Esophagus muscularis mucosa (tissue), 4 donors: ENCODE results near the gene AAGAB. TPM values are rescaled to one million over a fixed set of nuclear protein-coding genes. Genes with fewer than 3 reads are reported as not detected.

Experiments used
- DNase-seq: peaks from one replicate; pipeline ENCODE4 v3.0.0-alpha.2; 2017; ENCODE audit errors: extremely low spot score
- H3K27ac ChIP-seq, 4 donors: fragments of 200-600 bp; sonication (generic); replicated peaks in 1 of 4; 1 replicate in 3 of 4; 2 replicates in 1 of 4; pipeline ENCODE4 v1.5.1; 2016 to 2019; ENCODE audit warnings: mild to moderate bottlenecking in 1 of 4
- H3K27me3 ChIP-seq, 4 donors: fragments of 200-600 bp; sonication (generic); one replicate each; pipeline versions ENCODE4 v1.5.1 to v1.6.0; 2016 to 2019
- H3K36me3 ChIP-seq, 4 donors: fragments of 200-600 bp; sonication (generic); one replicate each; pipeline ENCODE4 v1.5.1; 2016 to 2019
- H3K4me1 ChIP-seq, 4 donors: fragments of 200-600 bp; sonication (generic); one replicate each; pipeline ENCODE4 v1.5.1; 2016 to 2019
- H3K4me3 ChIP-seq, 4 donors: fragments of 200-600 bp; sonication (generic); 1 replicate in 2 of 4; 2 replicates in 2 of 4; pipeline ENCODE4 v1.5.1; 2016 to 2019; ENCODE audit warnings: mild to moderate bottlenecking in 4 of 4, moderate library complexity in 1 of 4
- H3K9me3 ChIP-seq, 4 donors: fragments of 200-600 bp; sonication (generic); 1 replicate in 3 of 4; 2 replicates in 1 of 4; pipeline ENCODE4 v1.5.1; 2016 to 2019
- EP300 ChIP-seq: sonication (generic); formaldehyde crosslinking; IDR thresholded peaks from one replicate; pipeline ENCODE4 v1.6.1; 2017; ENCODE audit warnings: antibody characterized with exemption
- POLR2A ChIP-seq: fragments of 450-650 bp; IDR thresholded peaks from one replicate; pipeline ENCODE4 v1.6.1; 2017; ENCODE audit warnings: antibody characterized with exemption, moderate library complexity, mild to moderate bottlenecking, low read depth
- POLR2AphosphoS5 ChIP-seq, 2 donors: sonication (generic); formaldehyde crosslinking; IDR thresholded peaks; one replicate each; pipeline ENCODE4 v1.6.1; 2017; ENCODE audit warnings: antibody characterized with exemption in 2 of 2
- WGBS: methylation state at CpG from one replicate; pipeline ENCODE4 v1.1.5; 2018; 5-methylcytosine and 5-hydroxymethylcytosine counted together
- intact Hi-C: fragments of 100-400 bp; cut with DNase I; formaldehyde crosslinking; loops from one replicate; pipeline ENCODE4 v1.15.1; 2023
- total RNA-seq, 4 donors: library from RNA; depleted of rRNA; stranded (reverse); fragments of >200 nt; gene quantifications; one replicate each; pipeline versions ENCODE4 v1.1.0 to v1.2.1, GENCODE V29; 2016
- TF ChIP-seq, protein P1 (sequence below), 3 experiments: fragments of 200-600 bp in 2 of 3; fragments of 450-650 bp in 1 of 3; sonication (generic) in 2 of 3; IDR thresholded peaks; one replicate each; pipeline ENCODE4 v1.5.1; 2017 to 2019; ENCODE audit warnings: antibody characterized with exemption in 3 of 3, mild to moderate bottlenecking in 2 of 3, moderate library complexity in 1 of 3

Gene AAGAB
- total RNA-seq, 4 donors from 2014 or later, result 21.3 to 37.8 (median 29.0) TPM

DNA sequence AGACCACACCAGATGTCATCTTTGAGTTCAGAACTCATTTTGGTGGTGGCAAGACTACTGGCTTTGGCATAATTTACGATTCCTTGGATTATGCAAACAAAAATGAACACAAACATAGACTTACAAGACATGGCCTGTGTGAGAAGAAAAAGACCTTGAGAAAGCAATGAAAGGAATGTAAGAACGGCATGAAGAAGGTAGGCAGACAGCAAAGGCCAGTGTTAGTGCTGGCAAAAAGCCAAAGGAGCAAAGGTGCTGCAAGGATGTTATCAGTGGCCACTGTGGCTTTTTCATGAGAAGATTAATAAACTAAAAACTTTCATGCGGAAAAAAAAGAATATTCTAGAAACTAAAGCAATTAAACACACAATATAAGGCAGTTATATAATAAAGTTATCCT is 21.9 kb downstream of the AAGAB start:
- H3K4me3 ChIP-seq, result no peak overlapping the region
- peaks cover 15 to 65% (median 46%) of the 10 kb centered on the region in 4 donors for H3K36me3 ChIP-seq
- intact Hi-C loops, result no loop called here
- no peaks in the 10 kb centered on the region for H3K27me3 ChIP-seq
- H3K9me3 ChIP-seq, result no peaks in the 10 kb centered on the region
- TF ChIP-seq POLR2A (no peak), POLR2AphosphoS5 (IDR thresholded peaks at IDR 0.05) (no peak), EP300 (no peak)
- TF ChIP-seq, protein P1, sequence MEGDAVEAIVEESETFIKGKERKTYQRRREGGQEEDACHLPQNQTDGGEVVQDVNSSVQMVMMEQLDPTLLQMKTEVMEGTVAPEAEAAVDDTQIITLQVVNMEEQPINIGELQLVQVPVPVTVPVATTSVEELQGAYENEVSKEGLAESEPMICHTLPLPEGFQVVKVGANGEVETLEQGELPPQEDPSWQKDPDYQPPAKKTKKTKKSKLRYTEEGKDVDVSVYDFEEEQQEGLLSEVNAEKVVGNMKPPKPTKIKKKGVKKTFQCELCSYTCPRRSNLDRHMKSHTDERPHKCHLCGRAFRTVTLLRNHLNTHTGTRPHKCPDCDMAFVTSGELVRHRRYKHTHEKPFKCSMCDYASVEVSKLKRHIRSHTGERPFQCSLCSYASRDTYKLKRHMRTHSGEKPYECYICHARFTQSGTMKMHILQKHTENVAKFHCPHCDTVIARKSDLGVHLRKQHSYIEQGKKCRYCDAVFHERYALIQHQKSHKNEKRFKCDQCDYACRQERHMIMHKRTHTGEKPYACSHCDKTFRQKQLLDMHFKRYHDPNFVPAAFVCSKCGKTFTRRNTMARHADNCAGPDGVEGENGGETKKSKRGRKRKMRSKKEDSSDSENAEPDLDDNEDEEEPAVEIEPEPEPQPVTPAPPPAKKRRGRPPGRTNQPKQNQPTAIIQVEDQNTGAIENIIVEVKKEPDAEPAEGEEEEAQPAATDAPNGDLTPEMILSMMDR (IDR thresholded peaks at IDR 0.05), result no peak
- DNase-seq, result no peak
- WGBS, result 90% methylated on average over 3 of the region's 3 CpGs
- H3K27ac ChIP-seq, result no peak overlapping the region
- no peaks in the 10 kb centered on the region for H3K4me1 ChIP-seq

DNA sequence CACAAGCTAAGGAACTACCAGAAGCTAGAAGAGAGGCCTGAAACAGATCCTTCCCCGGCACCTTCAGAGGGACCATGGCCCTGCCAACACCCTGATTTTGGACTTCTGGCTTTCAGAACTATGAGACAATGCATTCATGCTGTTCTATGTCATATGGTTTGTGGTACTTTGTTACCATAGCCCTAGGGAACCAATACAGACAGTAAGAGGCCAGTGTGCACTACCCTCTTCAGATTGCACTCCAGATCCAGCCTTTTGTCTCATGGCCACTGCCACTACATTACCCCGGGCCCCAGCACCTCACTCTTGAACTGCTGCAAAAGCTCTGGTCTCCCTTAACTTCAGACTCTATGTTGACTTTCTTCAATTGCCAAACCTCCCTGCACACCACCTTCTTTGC is 24.0 kb downstream of the AAGAB start:
- no peak for TF ChIP-seq POLR2A
- TF ChIP-seq, protein P1 (IDR thresholded peaks at IDR 0.05), result no peak
- TF ChIP-seq POLR2AphosphoS5 (IDR thresholded peaks at IDR 0.05), result no peak
- TF ChIP-seq EP300, result no peak
- H3K9me3 ChIP-seq, result no peaks in the 10 kb centered on the region
- H3K27me3 ChIP-seq, result no peaks in the 10 kb centered on the region
- H3K4me3 ChIP-seq, result no peak overlapping the region
- peaks cover 15 to 62% (median 45%) of the 10 kb centered on the region in 4 donors for H3K36me3 ChIP-seq
- intact Hi-C loops, result no loop called here
- WGBS, result 97% methylated on average over 2 of the region's 2 CpGs
- DNase-seq, result no peak
- H3K27ac ChIP-seq, result no peak overlapping the region
- H3K4me1 ChIP-seq, result no peaks in the 10 kb centered on the region

DNA sequence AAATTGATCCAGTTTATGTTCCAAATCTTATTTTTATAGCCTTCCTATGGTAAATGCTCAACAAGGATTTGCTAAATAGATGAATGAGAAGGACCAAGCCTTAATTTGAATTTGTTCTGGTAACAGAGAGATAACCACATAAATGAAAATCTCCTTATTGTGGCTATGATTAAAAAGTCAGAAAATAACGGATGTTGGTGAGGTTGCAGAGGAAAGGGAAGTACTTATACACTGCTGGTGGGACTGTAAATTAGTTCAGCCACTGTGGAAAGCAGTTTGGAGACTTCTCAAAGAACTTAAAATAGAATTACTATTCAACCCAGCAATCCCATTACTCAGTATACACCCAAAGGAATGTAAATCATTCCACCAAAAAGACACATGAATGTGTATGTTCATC is 26.2 kb downstream of the AAGAB start:
- H3K9me3 ChIP-seq, result no peaks in the 10 kb centered on the region
- intact Hi-C loops, result no loop called here
- DNase-seq, result no peak
- no peak overlapping the region for H3K4me3 ChIP-seq
- no peak overlapping the region for H3K27ac ChIP-seq
- H3K36me3 ChIP-seq, result peaks cover 15 to 45% (median 39%) of the 10 kb centered on the region in 4 donors
- H3K4me1 ChIP-seq, result no peaks in the 10 kb centered on the region
- H3K27me3 ChIP-seq, result no peaks in the 10 kb centered on the region
- 60% methylated on average over 1 of the region's 1 CpG for WGBS
- TF ChIP-seq EP300 (no peak), POLR2A (no peak), POLR2AphosphoS5 (IDR thresholded peaks at IDR 0.05) (no peak)
- TF ChIP-seq, protein P1 (IDR thresholded peaks at IDR 0.05), result no peak

DNA sequence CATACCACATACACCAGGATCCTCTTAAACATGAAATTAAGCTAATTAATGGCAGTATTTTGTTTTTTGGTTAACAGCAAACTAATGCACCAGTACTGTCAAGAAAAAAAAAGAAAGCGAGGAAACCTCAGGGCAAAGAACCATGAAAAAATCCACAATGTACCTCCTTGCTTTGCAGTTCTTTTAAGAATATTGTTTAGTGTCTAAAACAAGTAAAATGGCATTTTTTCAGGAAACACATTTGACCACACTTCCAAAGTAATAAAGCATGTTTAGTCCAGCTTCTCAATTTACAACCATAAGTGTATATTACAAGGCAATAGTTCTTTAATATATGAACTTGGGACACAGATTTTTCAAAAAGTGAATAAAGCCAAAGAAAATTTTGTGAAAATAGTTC is 26.6 kb downstream of the AAGAB start:
- intact Hi-C loops, result no loop called here

More for the DNA sequence above, 26.6 kb downstream of the AAGAB start:
- TF ChIP-seq POLR2AphosphoS5 (IDR thresholded peaks at IDR 0.05) (no peak), EP300 (no peak), POLR2A (no peak)
- TF ChIP-seq, protein P1 (IDR thresholded peaks at IDR 0.05), result no peak
- Histone ChIP-seq H3K27me3 (no peaks in the 10 kb centered on the region), H3K9me3 (no peaks in the 10 kb centered on the region), H3K36me3 (peaks cover 15 to 43% (median 39%) of the 10 kb centered on the region in 4 donors), H3K4me3 (no peak overlapping the region), H3K27ac (no peak overlapping the region), H3K4me1 (peaks cover 0 to 3% (median 0%) of the 10 kb centered on the region in 4 donors)
- DNase-seq, result no peak
- 97% methylated on average over 1 of the region's 1 CpG for WGBS
